HFFc6 (cell line): ENCODE data around the gene ZNF558. TPM values are rescaled to one million over a fixed set of nuclear protein-coding genes. Genes with fewer than 3 reads are reported as not detected.

Source experiments
- DNase-seq: peaks from one replicate; pipeline ENCODE4 v3.0.0-alpha.2; 2018
- H3K27ac Mint-ChIP-seq: 2 replicates; pipeline ENCODE4 v1.8.0; 2020; ENCODE audit warnings: mild to moderate bottlenecking, mixed read lengths
- H3K27me3 Mint-ChIP-seq: 2 replicates; pipeline ENCODE4 v1.8.0; 2021; ENCODE audit warnings: mild to moderate bottlenecking, moderate library complexity, mixed read lengths; ENCODE audit not compliant: insufficient read depth
- H3K36me3 Mint-ChIP-seq: 2 replicates; pipeline ENCODE4 v1.8.0; 2021; ENCODE audit warnings: low read depth, mixed read lengths
- H3K4me1 Mint-ChIP-seq: 2 replicates; pipeline ENCODE4 v1.8.0; 2020; ENCODE audit warnings: low read depth, mixed read lengths
- H3K4me3 Mint-ChIP-seq: 2 replicates; pipeline ENCODE4 v1.8.0; 2020; ENCODE audit warnings: mild to moderate bottlenecking, moderate library complexity, mixed read lengths
- H3K9me3 Mint-ChIP-seq: 2 replicates; pipeline ENCODE4 v1.8.0; 2020; ENCODE audit warnings: mild to moderate bottlenecking, mixed read lengths
- CTCF ChIP-seq: fragments of 200-600 bp; sonication (generic); IDR thresholded peaks from 2 replicates; pipeline ENCODE4 v1.5.0; 2021; ENCODE audit warnings: antibody characterized with exemption, mild to moderate bottlenecking
- total RNA-seq, 6 experiments: library from RNA; stranded (reverse); fragmentation: NEBNext Ultra II Directional; extraction: Animal tissue kit (Norgen Biotek cat#: 25700); gene quantifications; 2 replicates in 1 of 6; 3 replicates in 5 of 6; pipeline ENCODE4 v1.2.3, GENCODE V29; 2021

The ZNF558 gene
- total RNA-seq, 6 experiments from 2014 or later = 9.5 to 11.8 (median 10.1) TPM

GRCh38 chr19:8820234-8820633, 11.9 kb downstream of the ZNF558 start:
- no peaks in the 10 kb centered on the region; the same call in 1 of the 2 replicates for H3K27me3 Mint-ChIP-seq
- peaks cover 38% of the 10 kb centered on the region for H3K9me3 Mint-ChIP-seq
- DNase-seq = no peak
- no peak for TF ChIP-seq CTCF
- H3K36me3 Mint-ChIP-seq = peaks cover 85% of the 10 kb centered on the region
- no peaks in the 10 kb centered on the region for H3K4me1 Mint-ChIP-seq
- H3K4me3 Mint-ChIP-seq = no peak overlapping the region
- no peak overlapping the region for H3K27ac Mint-ChIP-seq

- Mint-ChIP-seq H3K4me3 (no peak overlapping the region), H3K9me3 (peaks cover 76% of the 10 kb centered on the region), H3K4me1 (no peaks in the 10 kb centered on the region), H3K27ac (no peak overlapping the region), H3K27me3 (no peaks in the 10 kb centered on the region; the same call in none of the 2 replicates), H3K36me3 (peaks cover 96% of the 10 kb centered on the region)
- no peak for DNase-seq
- TF ChIP-seq CTCF = no peak
These were observed 16.3 kb downstream of the ZNF558 start for GRCh38 chr19:8815780-8816179.

- TF ChIP-seq CTCF = no peak
- Mint-ChIP-seq H3K9me3 (peaks cover 92% of the 10 kb centered on the region), H3K4me3 (no peak overlapping the region), H3K27ac (no peak overlapping the region), H3K4me1 (no peaks in the 10 kb centered on the region), H3K27me3 (no peaks in the 10 kb centered on the region; the same call in none of the 2 replicates), H3K36me3 (peaks cover 94% of the 10 kb centered on the region)
- no peak for DNase-seq
These were observed 17.9 kb downstream of the ZNF558 start for GRCh38 chr19:8814176-8814575.

- Mint-ChIP-seq H3K4me1 (no peaks in the 10 kb centered on the region), H3K27ac (no peak overlapping the region), H3K36me3 (peaks cover 91% of the 10 kb centered on the region), H3K4me3 (no peak overlapping the region), H3K9me3 (peaks cover 99% of the 10 kb centered on the region), H3K27me3 (no peaks in the 10 kb centered on the region; the same call in 1 of the 2 replicates)
- DNase-seq = peak; percentile 5
- TF ChIP-seq CTCF = no peak
These were observed 20.6 kb downstream of the ZNF558 start for GRCh38 chr19:8811315-8812172.

GRCh38 chr19:8806661-8807060, 25.4 kb downstream of the ZNF558 start:
- Mint-ChIP-seq H3K27ac (no peak overlapping the region), H3K9me3 (peaks cover 90% of the 10 kb centered on the region), H3K27me3 (no peaks in the 10 kb centered on the region), H3K4me3 (no peak overlapping the region), H3K4me1 (no peaks in the 10 kb centered on the region), H3K36me3 (peaks cover 70% of the 10 kb centered on the region)
- no peak for DNase-seq
- no peak for TF ChIP-seq CTCF
